Measurements from ENCODE around the gene NACA2.
"Not testable (repeated sequence)": the region's sequence is repeated elsewhere in the genome, so short reads cannot be mapped to it uniquely, and the experiment has no call there.

Gene NACA2

GRCh38 chr17:61579347-61579746 is 11.7 kb downstream of the NACA2 start:
- H3K4me1 ChIP-seq (ENCODE audit: control insufficient read depth, insufficient read depth, low read length, poor library complexity, severe bottlenecking), result no peaks in the 10 kb centered on the region
- WGBS, 2 experiments (ENCODE audit: insufficient coverage in 2 of 2), result 80 to 100% methylated on average over 1 of the region's 3 CpGs
- H3K4me3 ChIP-seq (ENCODE audit: extremely low read depth, insufficient read depth, low read length, poor library complexity, severe bottlenecking), result no peak overlapping the region
- H3K27ac ChIP-seq (ENCODE audit: low read depth, low read length, severe bottlenecking), result no peak overlapping the region
- H3K9me3 ChIP-seq (ENCODE audit: control insufficient read depth, low read length), result no peaks in the 10 kb centered on the region
- no peaks in the 10 kb centered on the region for H3K36me3 ChIP-seq (ENCODE audit: control insufficient read depth, insufficient read depth, low read length)

- Histone ChIP-seq H3K36me3 (ENCODE audit: control insufficient read depth, insufficient read depth, low read length) (no peaks in the 10 kb centered on the region), H3K9me3 (ENCODE audit: control insufficient read depth, low read length) (no peaks in the 10 kb centered on the region), H3K4me3 (ENCODE audit: extremely low read depth, insufficient read depth, low read length, poor library complexity, severe bottlenecking) (no peak overlapping the region), H3K27ac (ENCODE audit: low read depth, low read length, severe bottlenecking) (no peak overlapping the region), H3K4me1 (ENCODE audit: control insufficient read depth, insufficient read depth, low read length, poor library complexity, severe bottlenecking) (no peaks in the 10 kb centered on the region)
- WGBS, 2 experiments (ENCODE audit: insufficient coverage in 2 of 2), result no CpG with 5 or more reads among the region's 4 CpGs
These were observed 12.4 kb downstream of the NACA2 start for GRCh38 chr17:61578645-61579044.

- no peak overlapping the region for H3K4me3 ChIP-seq (ENCODE audit: extremely low read depth, insufficient read depth, low read length, poor library complexity, severe bottlenecking)
- no peaks in the 10 kb centered on the region for H3K9me3 ChIP-seq (ENCODE audit: control insufficient read depth, low read length)
- WGBS, 2 experiments (ENCODE audit: insufficient coverage in 2 of 2), result no CpG with 5 or more reads among the region's 2 CpGs
- H3K4me1 ChIP-seq (ENCODE audit: control insufficient read depth, insufficient read depth, low read length, poor library complexity, severe bottlenecking), result no peaks in the 10 kb centered on the region
- no peaks in the 10 kb centered on the region for H3K36me3 ChIP-seq (ENCODE audit: control insufficient read depth, insufficient read depth, low read length)
- H3K27ac ChIP-seq (ENCODE audit: low read depth, low read length, severe bottlenecking), result no peak overlapping the region
These were observed 15.0 kb downstream of the NACA2 start for GRCh38 chr17:61575983-61576382.

GRCh38 chr17:61575352-61575975 is 15.6 kb downstream of the NACA2 start:
- no peaks in the 10 kb centered on the region for H3K36me3 ChIP-seq (ENCODE audit: control insufficient read depth, insufficient read depth, low read length)
- H3K9me3 ChIP-seq (ENCODE audit: control insufficient read depth, low read length), result no peaks in the 10 kb centered on the region
- WGBS, 2 experiments (ENCODE audit: insufficient coverage in 2 of 2), result 90 to 93% methylated on average over 4 to 5 of the region's 5 CpGs
- H3K27ac ChIP-seq (ENCODE audit: low read depth, low read length, severe bottlenecking), result no peak overlapping the region
- no peak overlapping the region for H3K4me3 ChIP-seq (ENCODE audit: extremely low read depth, insufficient read depth, low read length, poor library complexity, severe bottlenecking)
- no peaks in the 10 kb centered on the region for H3K4me1 ChIP-seq (ENCODE audit: control insufficient read depth, insufficient read depth, low read length, poor library complexity, severe bottlenecking)

GRCh38 chr17:61574542-61575351 is 16.3 kb downstream of the NACA2 start:
- Histone ChIP-seq H3K9me3 (ENCODE audit: control insufficient read depth, low read length) (no peaks in the 10 kb centered on the region), H3K27ac (ENCODE audit: low read depth, low read length, severe bottlenecking) (no peak overlapping the region), H3K4me3 (ENCODE audit: extremely low read depth, insufficient read depth, low read length, poor library complexity, severe bottlenecking) (no peak overlapping the region), H3K36me3 (ENCODE audit: control insufficient read depth, insufficient read depth, low read length) (no peaks in the 10 kb centered on the region), H3K4me1 (ENCODE audit: control insufficient read depth, insufficient read depth, low read length, poor library complexity, severe bottlenecking) (no peaks in the 10 kb centered on the region)
- 57 to 60% methylated on average over 5 to 7 of the region's 9 CpGs for WGBS, 2 experiments (ENCODE audit: insufficient coverage in 2 of 2)

- not testable (repeated sequence) for H3K27ac ChIP-seq (ENCODE audit: low read depth, low read length, severe bottlenecking); H3K36me3 ChIP-seq (ENCODE audit: control insufficient read depth, insufficient read depth, low read length); H3K9me3 ChIP-seq (ENCODE audit: control insufficient read depth, low read length); H3K4me3 ChIP-seq (ENCODE audit: extremely low read depth, insufficient read depth, low read length, poor library complexity, severe bottlenecking); H3K4me1 ChIP-seq (ENCODE audit: control insufficient read depth, insufficient read depth, low read length, poor library complexity, severe bottlenecking)
- 90 to 92% methylated on average over 6 to 7 of the region's 7 CpGs for WGBS, 2 experiments (ENCODE audit: insufficient coverage in 2 of 2)
These were observed 18.5 kb downstream of the NACA2 start for GRCh38 chr17:61572547-61572946.

- no peaks in the 10 kb centered on the region for H3K36me3 ChIP-seq (ENCODE audit: control insufficient read depth, insufficient read depth, low read length)
- no peaks in the 10 kb centered on the region for H3K4me1 ChIP-seq (ENCODE audit: control insufficient read depth, insufficient read depth, low read length, poor library complexity, severe bottlenecking)
- H3K27ac ChIP-seq (ENCODE audit: low read depth, low read length, severe bottlenecking), result no peak overlapping the region
- WGBS, 2 experiments (ENCODE audit: insufficient coverage in 2 of 2), result no CpG with 5 or more reads among the region's 1 CpG
- H3K9me3 ChIP-seq (ENCODE audit: control insufficient read depth, low read length), result no peaks in the 10 kb centered on the region
- no peak overlapping the region for H3K4me3 ChIP-seq (ENCODE audit: extremely low read depth, insufficient read depth, low read length, poor library complexity, severe bottlenecking)
These were observed 19.4 kb downstream of the NACA2 start for GRCh38 chr17:61571624-61572023.

- Histone ChIP-seq H3K4me3 (ENCODE audit: extremely low read depth, insufficient read depth, low read length, poor library complexity, severe bottlenecking) (no peak overlapping the region), H3K27ac (ENCODE audit: low read depth, low read length, severe bottlenecking) (no peak overlapping the region), H3K4me1 (ENCODE audit: control insufficient read depth, insufficient read depth, low read length, poor library complexity, severe bottlenecking) (no peaks in the 10 kb centered on the region), H3K36me3 (ENCODE audit: control insufficient read depth, insufficient read depth, low read length) (no peaks in the 10 kb centered on the region), H3K9me3 (ENCODE audit: control insufficient read depth, low read length) (no peaks in the 10 kb centered on the region)
- WGBS, 2 experiments (ENCODE audit: insufficient coverage in 2 of 2), result 83% methylated on average over 1 of the region's 1 CpG; no CpG with 5 or more reads in 1 of the 2 experiments
These were observed 20.9 kb downstream of the NACA2 start for GRCh38 chr17:61570118-61570517.

- not testable (repeated sequence) for H3K4me1 ChIP-seq (ENCODE audit: control insufficient read depth, insufficient read depth, low read length, poor library complexity, severe bottlenecking); H3K27ac ChIP-seq (ENCODE audit: low read depth, low read length, severe bottlenecking); H3K36me3 ChIP-seq (ENCODE audit: control insufficient read depth, insufficient read depth, low read length); H3K4me3 ChIP-seq (ENCODE audit: extremely low read depth, insufficient read depth, low read length, poor library complexity, severe bottlenecking); H3K9me3 ChIP-seq (ENCODE audit: control insufficient read depth, low read length)
- 78 to 83% methylated on average over 5 of the region's 5 CpGs for WGBS, 2 experiments (ENCODE audit: insufficient coverage in 2 of 2)
These were observed 21.5 kb downstream of the NACA2 start for GRCh38 chr17:61569525-61569924.

GRCh38 chr17:61568219-61569072 is 22.6 kb downstream of the NACA2 start:
- 90 to 91% methylated on average over 7 of the region's 14 CpGs for WGBS, 2 experiments (ENCODE audit: insufficient coverage in 2 of 2)
- no peak overlapping the region for H3K27ac ChIP-seq (ENCODE audit: low read depth, low read length, severe bottlenecking)

More at GRCh38 chr17:61568219-61569072, 22.6 kb downstream of the NACA2 start:
- Histone ChIP-seq H3K36me3 (ENCODE audit: control insufficient read depth, insufficient read depth, low read length) (no peaks in the 10 kb centered on the region), H3K4me1 (ENCODE audit: control insufficient read depth, insufficient read depth, low read length, poor library complexity, severe bottlenecking) (no peaks in the 10 kb centered on the region), H3K4me3 (ENCODE audit: extremely low read depth, insufficient read depth, low read length, poor library complexity, severe bottlenecking) (no peak overlapping the region), H3K9me3 (ENCODE audit: control insufficient read depth, low read length) (no peaks in the 10 kb centered on the region)
